WTC11 (cell line): ENCODE results near the gene ENAH.

Source experiments
- ETV6 ChIP-seq: sonication (generic); formaldehyde crosslinking; IDR thresholded peaks from 2 replicates; pipeline ENCODE4 v1.8.1; 2022; ENCODE audit warnings: mild to moderate bottlenecking, missing genetic modification reagents
- NR1H2 ChIP-seq: sonication (generic); formaldehyde crosslinking; IDR thresholded peaks from 2 replicates; pipeline ENCODE4 v1.9.0; 2021; ENCODE audit warnings: mild to moderate bottlenecking, moderate library complexity, missing genetic modification reagents
- ZNF121 ChIP-seq: sonication (generic); formaldehyde crosslinking; IDR thresholded peaks from 2 replicates; pipeline ENCODE4 v1.8.0; 2023; ENCODE audit warnings: missing genetic modification reagents
- TF ChIP-seq, protein P1 (sequence below): fragments of 200-600 bp; IDR thresholded peaks from 2 replicates; pipeline ENCODE4 v1.8.0; 2022; ENCODE audit warnings: antibody characterized with exemption
- TF ChIP-seq, protein P2 (sequence below): sonication (generic); formaldehyde crosslinking; IDR thresholded peaks from 2 replicates; pipeline ENCODE4 v1.8.0; 2022; ENCODE audit warnings: mild to moderate bottlenecking, missing genetic modification reagents
- TF ChIP-seq, protein P3 (sequence below): sonication (generic); formaldehyde crosslinking; IDR thresholded peaks from 2 replicates; pipeline ENCODE4 v1.8.0; 2022; ENCODE audit warnings: mild to moderate bottlenecking, missing genetic modification reagents

DNA sequence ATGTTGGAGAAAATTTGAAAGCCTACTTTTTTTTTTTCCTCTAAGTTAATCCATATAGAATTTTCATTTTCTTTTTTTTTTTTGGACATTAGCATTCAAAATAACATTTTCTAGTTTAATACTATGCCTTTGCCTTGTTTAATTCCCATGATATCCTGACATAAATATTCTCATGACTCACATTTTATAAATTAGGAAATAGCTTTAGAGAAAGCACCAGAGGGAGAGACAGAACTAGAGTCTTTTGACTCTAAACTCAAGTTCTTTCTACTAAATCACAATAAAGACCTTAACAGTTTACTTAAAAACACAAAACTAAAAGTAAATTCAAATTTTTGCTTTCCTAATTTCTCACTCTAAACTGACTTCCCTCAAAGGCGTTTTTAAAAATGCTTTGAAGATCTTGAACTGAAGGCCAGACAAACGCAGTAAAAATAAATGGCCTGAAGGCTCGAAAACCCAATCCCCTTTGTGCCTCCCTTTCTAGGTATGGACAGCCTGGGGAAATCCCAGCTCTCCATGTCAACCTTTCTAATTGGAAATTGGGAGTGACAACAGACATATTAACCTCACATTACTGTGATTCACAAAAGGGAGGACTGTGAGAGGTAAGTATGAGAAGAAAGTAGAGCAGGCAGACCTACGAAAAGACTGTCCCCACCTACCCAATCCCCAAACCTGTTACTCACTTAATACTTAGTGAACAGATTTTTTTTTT lies 104.6 kb downstream of the ENAH start:
- TF ChIP-seq, protein P1, sequence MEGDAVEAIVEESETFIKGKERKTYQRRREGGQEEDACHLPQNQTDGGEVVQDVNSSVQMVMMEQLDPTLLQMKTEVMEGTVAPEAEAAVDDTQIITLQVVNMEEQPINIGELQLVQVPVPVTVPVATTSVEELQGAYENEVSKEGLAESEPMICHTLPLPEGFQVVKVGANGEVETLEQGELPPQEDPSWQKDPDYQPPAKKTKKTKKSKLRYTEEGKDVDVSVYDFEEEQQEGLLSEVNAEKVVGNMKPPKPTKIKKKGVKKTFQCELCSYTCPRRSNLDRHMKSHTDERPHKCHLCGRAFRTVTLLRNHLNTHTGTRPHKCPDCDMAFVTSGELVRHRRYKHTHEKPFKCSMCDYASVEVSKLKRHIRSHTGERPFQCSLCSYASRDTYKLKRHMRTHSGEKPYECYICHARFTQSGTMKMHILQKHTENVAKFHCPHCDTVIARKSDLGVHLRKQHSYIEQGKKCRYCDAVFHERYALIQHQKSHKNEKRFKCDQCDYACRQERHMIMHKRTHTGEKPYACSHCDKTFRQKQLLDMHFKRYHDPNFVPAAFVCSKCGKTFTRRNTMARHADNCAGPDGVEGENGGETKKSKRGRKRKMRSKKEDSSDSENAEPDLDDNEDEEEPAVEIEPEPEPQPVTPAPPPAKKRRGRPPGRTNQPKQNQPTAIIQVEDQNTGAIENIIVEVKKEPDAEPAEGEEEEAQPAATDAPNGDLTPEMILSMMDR, result no peak
- TF ChIP-seq NR1H2 (CRISPR knock-in tag), result no peak
- TF ChIP-seq ETV6, result no peak
- TF ChIP-seq, protein P2, sequence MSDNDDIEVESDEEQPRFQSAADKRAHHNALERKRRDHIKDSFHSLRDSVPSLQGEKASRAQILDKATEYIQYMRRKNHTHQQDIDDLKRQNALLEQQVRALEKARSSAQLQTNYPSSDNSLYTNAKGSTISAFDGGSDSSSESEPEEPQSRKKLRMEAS (CRISPR knock-in tag), result no peak
- TF ChIP-seq, protein P3, sequence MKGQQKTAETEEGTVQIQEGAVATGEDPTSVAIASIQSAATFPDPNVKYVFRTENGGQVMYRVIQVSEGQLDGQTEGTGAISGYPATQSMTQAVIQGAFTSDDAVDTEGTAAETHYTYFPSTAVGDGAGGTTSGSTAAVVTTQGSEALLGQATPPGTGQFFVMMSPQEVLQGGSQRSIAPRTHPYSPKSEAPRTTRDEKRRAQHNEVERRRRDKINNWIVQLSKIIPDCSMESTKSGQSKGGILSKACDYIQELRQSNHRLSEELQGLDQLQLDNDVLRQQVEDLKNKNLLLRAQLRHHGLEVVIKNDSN (CRISPR knock-in tag), result no peak
- no peak for TF ChIP-seq ZNF121 (CRISPR knock-in tag)
